GM19239 (cell line): ENCODE results near the gene GTF2IRD1.

Experiments
- DNase-seq: peaks from one replicate; pipeline ENCODE4 v3.0.0; 2011; ENCODE audit warnings: low spot score; ENCODE audit not compliant: insufficient read length
- FAIRE-seq: peaks from 2 replicates; lab custom pipeline; 2011; peaks lifted over from hg19 to GRCh38; lab: Jason Lieb, UNC

GTF2IRD1 gene

DNA sequence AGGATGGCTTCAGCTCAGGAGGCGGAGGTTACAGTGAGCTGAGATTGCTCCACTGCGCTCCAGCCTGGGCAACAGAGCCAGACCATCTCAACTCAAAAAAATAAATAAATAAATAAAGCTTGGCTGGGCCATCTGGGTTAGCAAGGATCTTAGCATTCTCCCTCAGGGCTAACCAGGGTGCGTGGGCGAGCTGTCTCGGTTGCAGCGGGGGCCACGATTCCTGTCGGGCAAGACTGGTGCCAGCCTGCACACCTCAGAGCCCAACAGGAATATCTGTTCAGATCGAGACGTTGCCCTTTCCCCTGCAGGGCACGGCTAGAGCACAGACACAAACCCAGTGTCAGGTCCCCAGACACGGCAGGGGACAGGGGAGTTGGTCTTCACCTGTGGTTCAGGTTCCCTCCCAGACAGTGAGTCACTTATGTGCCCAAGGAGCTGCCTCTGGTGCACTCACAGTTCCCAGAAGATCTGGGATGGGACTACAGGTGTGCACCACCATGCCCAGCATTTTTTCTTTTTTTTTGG lies 128.3 kb downstream of the GTF2IRD1 start:
- FAIRE-seq: no peak
- DNase-seq: no peak

DNA sequence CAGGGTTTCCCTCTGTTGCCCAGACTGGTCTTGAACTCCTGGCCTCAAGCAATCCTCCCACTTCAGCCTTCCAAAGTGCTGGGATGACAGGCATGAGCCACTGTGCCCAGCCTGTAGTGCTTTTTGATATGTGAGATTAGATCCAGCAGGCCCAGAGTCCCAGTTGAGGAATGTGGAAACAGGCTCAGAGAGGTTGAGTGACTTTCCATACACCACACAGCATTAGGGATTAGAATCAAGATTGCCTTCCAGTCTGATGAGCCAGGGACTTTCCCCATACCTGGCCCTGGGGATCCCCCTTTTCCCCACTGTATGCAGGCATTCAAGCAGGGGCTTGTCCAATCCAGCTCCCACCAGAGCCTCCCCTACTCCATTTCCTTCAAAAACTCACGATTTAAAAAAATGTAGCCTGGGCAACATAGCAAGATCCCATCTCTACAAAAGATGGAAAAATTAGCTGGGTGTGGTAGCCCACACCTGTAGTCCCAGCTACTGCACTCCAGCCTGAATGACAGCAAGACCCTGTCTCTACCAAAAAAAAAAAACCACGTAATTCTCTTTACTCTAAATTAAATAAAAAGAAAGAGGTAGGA lies 128.8 kb downstream of the GTF2IRD1 start:
- FAIRE-seq: no peak

DNA sequence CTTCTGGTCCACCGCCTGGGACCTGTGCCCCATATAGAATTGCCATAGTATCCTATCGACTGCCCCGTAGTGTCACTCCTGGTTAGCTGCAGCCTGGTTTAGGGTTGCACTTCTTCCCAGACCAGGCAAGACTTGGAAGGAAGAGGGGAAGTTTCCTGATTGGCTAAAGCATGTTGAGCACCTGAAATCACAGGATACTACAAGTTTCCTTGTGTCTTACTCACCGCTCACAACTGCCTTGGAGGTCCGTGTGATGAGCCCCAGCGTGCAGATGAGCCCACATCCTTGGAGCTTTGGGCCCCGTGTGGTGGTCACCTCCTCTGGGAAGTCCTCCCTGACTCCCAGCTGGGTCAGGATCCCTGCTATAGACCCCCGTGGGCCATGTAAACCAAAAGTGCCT lies 129.9 kb downstream of the GTF2IRD1 start:
- DNase-seq: no peak
- FAIRE-seq: no peak

More for the DNA sequence above, 128.8 kb downstream of the GTF2IRD1 start:
- DNase-seq: no peak

- no peak for FAIRE-seq
- DNase-seq: no peak
Observed at GRCh38 chr7:74584160-74584954, 130.7 kb downstream of the GTF2IRD1 start.

DNA sequence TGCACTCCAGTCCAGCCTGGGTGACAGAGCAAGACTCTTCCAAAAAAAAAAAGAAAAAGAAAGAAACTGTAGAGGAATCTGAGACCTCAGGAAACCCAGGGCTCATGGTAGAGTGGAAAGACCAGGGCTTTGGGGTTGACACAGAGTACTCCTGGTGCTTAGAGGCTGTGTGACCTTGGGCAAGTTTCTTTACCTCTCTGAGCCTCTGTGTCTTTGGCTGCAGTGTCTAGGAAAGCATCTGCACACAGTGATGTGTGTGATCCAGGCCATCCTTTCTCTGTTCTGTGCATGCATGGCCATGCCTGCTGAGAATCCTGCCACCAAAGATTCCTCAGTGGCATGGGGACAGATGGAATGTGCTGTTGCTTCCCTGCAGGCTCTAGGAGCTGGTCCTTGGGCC lies 132.1 kb downstream of the GTF2IRD1 start:
- FAIRE-seq (no peak), DNase-seq (no peak)

- FAIRE-seq: no peak
- DNase-seq: no peak
Observed at GRCh38 chr7:74586258-74587175, 132.8 kb downstream of the GTF2IRD1 start.

DNA sequence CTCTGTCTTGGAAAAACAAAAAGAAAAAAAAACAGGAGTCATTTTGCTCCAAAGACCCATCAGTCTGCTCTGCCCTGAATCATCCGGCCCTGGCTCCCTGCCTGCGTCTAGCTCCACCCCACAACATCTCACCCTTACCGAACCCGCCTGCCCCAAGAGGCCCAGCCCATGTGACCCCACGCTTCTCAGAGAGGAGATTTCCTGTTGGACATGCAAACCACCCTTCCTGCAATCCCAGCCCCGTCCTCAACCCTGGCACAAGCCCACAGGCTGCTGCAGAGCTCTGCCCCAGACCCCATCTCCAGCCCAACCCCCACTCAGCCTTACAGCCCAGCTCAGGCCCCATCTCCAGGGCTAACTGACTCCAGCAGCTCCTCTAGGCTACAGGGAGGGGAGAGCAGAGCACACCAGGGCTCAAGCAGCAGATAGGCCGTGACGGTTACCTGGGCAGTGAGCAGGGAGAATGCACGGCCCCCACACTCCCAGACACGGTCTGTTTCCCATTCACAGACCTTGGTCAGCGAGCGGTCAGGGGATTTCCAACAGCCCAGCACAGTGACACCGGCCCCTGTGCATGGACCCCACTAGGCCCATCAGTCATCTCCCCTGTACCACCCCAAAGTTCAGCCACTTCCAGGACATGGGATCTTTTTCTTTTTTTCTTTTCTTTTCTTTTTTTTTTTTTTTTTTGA lies 133.9 kb downstream of the GTF2IRD1 start:
- DNase-seq (peak; percentile 73), FAIRE-seq (peak; percentile 78)

GRCh38 chr7:74590813-74591212 lies 137.1 kb downstream of the GTF2IRD1 start:
- no peak for DNase-seq
- FAIRE-seq: no peak

- FAIRE-seq (no peak), DNase-seq (no peak)
Observed at GRCh38 chr7:74598558-74598957, 144.9 kb downstream of the GTF2IRD1 start.

- peak; percentile 74 for FAIRE-seq
- no peak for DNase-seq
Observed at GRCh38 chr7:74599244-74599643, 145.5 kb downstream of the GTF2IRD1 start.

DNA sequence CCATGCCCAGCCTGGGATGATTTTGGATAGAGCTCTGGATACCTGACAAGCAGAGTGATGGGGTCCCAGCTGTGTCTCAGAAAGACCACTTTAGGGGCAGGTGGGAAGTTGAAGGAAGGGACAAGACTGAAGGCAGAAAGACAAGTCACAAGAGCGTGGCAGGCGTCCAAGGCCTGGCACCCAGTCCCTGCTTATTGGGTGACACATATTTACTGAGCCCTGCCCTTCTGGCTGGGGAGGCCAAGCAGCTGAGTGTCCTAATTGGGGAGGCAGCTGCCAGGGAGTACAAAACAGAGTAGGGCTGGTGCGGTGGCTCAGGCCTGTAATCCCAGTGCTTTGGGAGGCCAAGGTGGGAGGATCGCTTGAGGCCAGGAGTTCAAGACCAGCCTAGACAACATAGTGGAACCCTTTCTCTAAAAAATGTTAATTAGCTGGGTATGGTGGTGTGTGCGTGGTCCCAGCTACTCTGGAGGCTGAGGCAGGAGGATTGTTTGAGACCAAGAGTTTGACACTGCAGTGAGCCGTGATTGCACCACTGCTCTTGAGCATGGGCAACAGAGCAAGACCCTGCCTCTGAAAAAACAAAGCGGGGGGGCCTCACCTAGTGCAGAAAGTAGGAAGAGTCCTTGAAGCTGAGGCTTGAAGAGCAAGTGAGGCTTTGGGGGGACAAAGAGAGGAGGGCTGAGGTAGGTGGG lies 150.8 kb downstream of the GTF2IRD1 start:
- FAIRE-seq: no peak
- DNase-seq: no peak

DNA sequence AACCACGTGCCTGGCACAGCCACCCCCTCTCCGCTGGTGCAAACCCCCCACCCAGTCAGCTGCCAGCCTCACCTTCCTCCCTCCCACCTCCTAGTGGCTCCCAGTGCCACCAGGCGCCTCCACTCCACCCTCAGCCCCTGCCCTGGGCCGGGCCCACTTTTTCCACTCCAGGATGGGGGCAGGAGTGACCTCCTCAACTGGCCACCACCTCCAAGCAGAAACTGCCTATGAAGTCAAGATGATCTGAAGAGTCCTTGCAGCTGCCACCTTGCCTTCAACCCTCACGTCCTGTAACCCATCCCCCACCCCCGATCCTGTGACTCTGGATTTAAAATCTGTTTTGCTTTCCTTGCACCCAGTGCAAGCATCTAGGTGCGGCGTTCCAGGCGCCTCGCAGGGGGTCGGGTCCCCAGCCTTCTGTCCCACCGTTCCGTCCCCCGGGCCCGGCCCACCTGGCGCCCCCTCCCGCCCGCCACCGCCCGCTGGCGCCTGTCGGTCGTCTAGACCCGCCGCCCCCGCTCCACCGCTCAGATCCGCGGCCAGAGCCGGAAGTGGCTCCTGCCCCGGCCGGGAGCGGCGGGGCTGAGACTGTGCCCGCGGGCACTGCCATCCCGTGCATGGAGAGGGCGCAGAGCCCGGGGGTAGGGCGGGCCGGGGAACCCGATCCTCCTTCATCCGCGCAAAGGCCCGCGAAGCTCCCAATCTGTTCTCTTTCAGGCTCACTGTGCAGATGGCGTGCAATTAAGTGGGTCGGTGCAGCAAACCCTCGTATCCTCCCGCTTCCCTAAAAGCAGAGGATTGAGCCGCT lies 152.6 kb downstream of the GTF2IRD1 start:
- peak; percentile 62 for DNase-seq
- peak; percentile 11 for FAIRE-seq

DNA sequence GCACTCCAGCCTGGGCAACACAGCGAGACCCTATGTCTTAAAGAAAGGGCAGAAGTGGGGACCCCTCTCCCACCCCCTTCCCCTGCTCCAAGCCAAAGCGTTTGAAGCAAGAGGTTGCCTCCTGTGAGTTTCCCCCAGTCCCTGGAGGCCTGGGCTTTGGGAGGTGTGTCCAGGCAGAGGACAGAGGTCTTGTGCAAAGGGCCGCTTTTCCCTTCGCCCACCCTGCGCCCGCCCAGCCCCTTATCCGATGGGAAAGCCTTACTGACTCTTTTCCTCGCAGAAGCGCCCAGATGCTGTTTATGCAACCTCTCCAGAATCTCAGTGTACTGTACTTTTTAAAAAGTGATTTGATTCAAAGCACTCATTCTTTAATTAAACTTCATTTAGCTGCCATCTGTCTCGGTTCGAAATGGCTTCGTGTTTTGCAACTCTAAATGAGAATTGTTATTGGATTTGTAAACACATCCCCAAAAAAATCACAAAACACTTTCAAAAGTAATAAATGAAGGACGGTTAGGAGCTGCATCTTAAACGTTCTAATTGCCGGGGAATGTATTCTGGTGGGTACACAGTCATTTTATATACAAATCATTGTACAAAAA lies 153.3 kb downstream of the GTF2IRD1 start:
- DNase-seq (no peak), FAIRE-seq (no peak)

GRCh38 chr7:74612015-74612829 lies 158.5 kb downstream of the GTF2IRD1 start:
- DNase-seq: no peak
- no peak for FAIRE-seq

- FAIRE-seq (no peak), DNase-seq (no peak)
Observed at GRCh38 chr7:74615933-74616780, 162.5 kb downstream of the GTF2IRD1 start.

DNA sequence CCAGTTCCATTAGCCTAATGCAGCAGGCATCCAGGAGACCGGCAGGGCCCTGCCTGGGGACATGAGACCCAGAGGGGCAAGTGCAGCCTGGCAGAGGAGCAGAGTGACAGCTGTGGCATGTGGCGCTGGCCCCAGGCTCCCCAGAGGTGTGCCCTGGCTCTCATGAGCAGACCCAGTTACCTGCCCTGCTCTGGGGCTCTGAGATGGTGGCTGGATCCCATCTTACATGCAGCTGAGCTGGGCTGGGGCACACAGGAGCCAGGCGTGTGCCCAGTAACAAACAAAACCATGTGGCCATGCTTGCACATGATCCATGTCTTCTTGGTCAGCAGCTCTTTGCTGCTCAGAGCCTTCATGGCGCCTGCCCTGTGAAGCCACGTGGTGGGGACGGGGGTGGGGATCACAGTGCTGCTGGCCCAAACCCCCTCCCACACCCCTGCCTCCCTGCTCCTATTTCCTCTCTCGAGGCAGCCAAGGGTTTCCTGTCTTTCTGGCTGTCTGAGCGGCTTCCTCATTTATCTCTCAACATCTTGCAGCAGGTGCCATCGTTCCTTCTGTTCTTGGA lies 163.6 kb downstream of the GTF2IRD1 start:
- FAIRE-seq: no peak
- no peak for DNase-seq
